Inferior parietal cortex (tissue), 1 donor: Measurements from ENCODE around the gene TRIM39.
"Not testable (repeated sequence)": the region's sequence is repeated elsewhere in the genome, so short reads cannot be mapped to it uniquely, and the experiment has no call there.

ENCODE experiments used
- DNase-seq: peaks from one replicate; pipeline ENCODE4 v3.0.0-alpha.2; 2016; ENCODE audit errors: extremely low spot score

TRIM39 gene

DNA sequence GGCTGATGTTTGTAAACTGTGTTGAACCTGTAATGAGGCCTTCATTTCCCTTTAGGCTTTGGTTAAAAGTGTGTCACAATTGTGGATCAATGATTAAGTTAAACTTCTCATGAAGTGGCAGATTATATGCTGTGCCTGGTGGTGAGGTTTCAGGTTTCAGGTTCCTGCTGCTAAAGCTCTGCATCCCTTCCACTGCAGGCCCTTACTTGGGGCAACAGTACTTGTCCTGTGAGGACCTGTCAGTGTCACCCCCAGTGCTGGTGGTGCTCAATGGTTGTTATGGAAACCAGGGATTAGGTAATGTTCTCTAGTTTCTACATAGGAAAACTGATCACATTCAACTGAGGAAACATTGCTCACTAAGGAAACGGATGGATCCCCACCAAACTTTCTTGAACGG is 36.7 kb downstream of the TRIM39 start:
- DNase-seq: no peak

DNA sequence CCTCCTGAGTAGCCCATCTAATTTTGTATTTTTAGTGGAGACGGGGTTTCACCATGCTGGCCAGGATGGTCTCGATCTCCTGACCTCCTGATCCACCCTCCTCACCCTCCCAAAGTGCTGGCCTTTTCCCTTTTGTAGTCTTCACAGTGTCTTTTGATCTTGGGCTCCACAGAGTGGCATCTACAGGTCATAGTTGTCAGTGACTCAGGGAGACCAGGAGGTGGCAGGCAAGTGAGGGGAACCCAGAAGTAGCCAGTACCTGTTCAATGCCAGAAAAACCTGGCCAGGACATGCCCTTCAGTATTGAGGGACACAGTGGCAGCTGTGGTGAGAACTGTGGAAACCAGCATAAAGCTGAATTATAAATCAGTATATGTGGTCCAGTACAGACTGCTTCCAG is 37.9 kb downstream of the TRIM39 start:
- no peak for DNase-seq

- DNase-seq: not testable (repeated sequence)
Observed at GRCh38 chr6:30369280-30369679, 42.6 kb downstream of the TRIM39 start.

DNA sequence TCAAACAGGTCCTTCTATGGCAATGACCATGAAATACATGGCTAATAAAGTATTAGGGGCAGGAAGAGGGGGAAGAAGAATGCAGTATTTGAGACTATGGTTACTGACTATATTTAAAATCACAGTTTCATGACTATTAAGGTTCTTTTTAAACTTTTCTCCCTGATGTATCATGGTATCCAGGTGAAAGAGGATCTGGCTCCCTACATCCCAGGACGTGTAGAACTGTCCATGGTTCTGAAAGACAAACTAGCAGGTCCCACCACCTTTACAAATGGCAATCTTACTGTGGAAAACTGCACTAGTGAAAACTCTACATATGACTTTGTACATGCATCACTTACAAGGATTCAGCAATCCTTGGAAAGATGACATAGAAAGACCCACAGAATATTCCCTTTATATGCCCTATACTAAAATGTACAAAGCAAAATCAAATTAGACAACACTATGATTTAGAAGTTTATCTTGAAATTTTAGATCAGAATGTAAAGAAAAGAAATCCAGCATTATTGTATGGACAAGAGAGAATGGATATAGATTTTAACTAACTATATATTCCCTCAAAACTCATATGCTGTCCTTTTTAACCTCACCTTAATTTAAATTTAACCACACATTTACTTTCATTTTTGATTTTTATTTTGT is 51.7 kb downstream of the TRIM39 start:
- DNase-seq: no peak

DNA sequence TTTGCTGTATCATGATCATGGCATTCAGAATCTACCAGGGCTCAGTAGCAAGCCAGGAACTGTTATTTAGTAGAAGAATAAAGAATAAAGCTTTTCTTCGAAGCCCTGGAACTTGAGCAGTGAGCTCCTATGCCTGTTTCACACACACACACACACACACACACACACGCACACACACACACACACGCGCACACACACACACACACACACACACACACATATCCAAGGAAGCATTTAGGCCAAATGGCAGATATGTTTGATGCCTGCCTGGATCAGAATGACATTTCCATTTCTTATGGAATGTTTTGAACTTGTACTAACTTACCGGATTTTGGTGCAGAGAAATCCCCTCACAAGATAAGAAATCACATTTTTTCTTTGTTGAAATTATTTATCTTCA is 53.7 kb downstream of the TRIM39 start:
- no peak for DNase-seq

GRCh38 chr6:30386166-30386565 is 59.4 kb downstream of the TRIM39 start:
- no peak for DNase-seq

DNA sequence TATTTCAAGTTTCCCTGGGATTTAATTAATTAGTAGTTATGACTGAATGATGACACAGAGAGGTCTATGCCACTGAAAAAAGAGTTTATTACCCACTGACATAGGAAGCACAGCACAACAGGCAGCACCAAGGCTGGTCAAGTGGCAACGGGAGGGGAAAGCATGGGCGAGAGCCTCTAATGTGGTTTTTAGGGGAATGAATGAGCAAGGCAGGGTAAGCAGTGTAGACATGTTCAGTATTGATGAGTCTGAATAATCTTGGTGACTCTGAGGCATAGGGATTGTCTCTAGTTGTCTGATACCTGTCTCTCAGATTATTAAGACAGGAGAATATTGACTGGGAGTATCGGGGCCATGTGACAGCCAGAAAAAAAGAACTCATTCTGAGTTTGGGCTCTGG is 64.5 kb downstream of the TRIM39 start:
- no peak for DNase-seq
